Measurements from ENCODE around the gene ABCF3.
A peak's percentile ranks its signal among the peaks of the same experiment; 100 is the strongest.

The ABCF3 gene

DNA sequence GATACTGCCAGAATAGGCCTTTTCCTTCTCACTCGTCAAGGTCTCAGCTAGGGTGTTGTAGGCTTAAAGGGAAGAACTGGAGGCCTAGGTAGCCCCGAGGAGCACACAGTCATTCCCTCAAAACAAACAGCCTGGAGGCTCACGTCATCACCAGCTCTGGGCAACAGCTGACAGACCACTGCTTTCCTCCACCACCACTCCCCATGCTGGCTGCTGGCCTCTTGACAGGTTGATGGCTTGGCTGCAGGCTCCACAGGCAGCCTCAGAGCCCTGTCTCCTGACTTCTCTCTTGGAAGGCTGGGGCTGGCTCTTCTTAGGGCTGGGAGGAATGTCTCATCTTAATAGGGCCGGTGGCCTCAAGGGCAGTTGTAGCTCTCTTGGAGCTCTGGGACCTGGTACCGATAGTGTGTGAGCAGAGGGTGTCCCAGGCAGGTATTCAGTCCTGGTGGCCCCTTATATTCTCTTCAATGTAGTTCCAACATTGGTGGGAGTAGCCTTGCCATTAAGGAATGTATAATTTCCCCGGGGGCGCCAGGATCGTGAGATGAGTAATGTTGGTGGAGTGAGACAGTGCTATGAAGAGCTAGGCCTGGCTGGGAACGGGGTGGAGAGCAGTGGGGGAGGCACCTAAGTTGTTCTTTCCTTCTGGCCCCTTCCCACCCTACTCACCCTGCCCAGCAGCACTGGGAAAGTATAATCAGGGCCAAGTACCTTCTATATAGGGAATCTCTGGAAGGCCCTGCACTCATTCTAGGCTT lies 17.5 kb upstream of the ABCF3 start:
- no peaks in the 10 kb centered on the region for H3K4me1 ChIP-seq (ENCODE audit: control insufficient read depth, low read depth, low read length)
- no peak overlapping the region for H3K4me2 ChIP-seq (ENCODE audit: low read length)
- no peak overlapping the region for H4K5ac ChIP-seq (ENCODE audit: low read length)
- no peak overlapping the region for H3K4me3 ChIP-seq (ENCODE audit: low read length)
- no peak overlapping the region for H3K27ac ChIP-seq (ENCODE audit: low read depth, low read length)
- H4K8ac ChIP-seq (ENCODE audit: low read depth, low read length): no peak overlapping the region
- H3K18ac ChIP-seq (ENCODE audit: low read length): no peak overlapping the region
- H3K27me3 ChIP-seq (ENCODE audit: insufficient read depth, low read length, poor library complexity): no peaks in the 10 kb centered on the region
- H3K79me1 ChIP-seq (ENCODE audit: low read length): peaks cover 6% of the 10 kb centered on the region
- H3K4ac ChIP-seq (ENCODE audit: low read depth, low read length): no peak overlapping the region
- DNase-seq: no peak
- H2BK15ac ChIP-seq (replicated peaks; ENCODE audit: low read depth): no peak overlapping the region
- H3K79me2 ChIP-seq (ENCODE audit: control insufficient read depth, insufficient read depth, low read length): no peaks in the 10 kb centered on the region
- H3K23ac ChIP-seq (ENCODE audit: low read length): no peak overlapping the region
- no peak overlapping the region for H2BK120ac ChIP-seq (ENCODE audit: low read depth, low read length)
- WGBS (ENCODE audit: extremely low coverage, insufficient coverage, low lambda C conversion rate): no CpG with 5 or more reads among the region's 9 CpGs
- H2AK5ac ChIP-seq (ENCODE audit: low read length): no peak overlapping the region
- peaks cover 17% of the 10 kb centered on the region for H3K36me3 ChIP-seq (ENCODE audit: control insufficient read depth, insufficient read depth, low read length)
- no peak overlapping the region for H3K56ac ChIP-seq (ENCODE audit: low read length)
- H3K9ac ChIP-seq (ENCODE audit: low read length): no peak overlapping the region
- no peak overlapping the region for H2BK5ac ChIP-seq (ENCODE audit: low read length)

DNA sequence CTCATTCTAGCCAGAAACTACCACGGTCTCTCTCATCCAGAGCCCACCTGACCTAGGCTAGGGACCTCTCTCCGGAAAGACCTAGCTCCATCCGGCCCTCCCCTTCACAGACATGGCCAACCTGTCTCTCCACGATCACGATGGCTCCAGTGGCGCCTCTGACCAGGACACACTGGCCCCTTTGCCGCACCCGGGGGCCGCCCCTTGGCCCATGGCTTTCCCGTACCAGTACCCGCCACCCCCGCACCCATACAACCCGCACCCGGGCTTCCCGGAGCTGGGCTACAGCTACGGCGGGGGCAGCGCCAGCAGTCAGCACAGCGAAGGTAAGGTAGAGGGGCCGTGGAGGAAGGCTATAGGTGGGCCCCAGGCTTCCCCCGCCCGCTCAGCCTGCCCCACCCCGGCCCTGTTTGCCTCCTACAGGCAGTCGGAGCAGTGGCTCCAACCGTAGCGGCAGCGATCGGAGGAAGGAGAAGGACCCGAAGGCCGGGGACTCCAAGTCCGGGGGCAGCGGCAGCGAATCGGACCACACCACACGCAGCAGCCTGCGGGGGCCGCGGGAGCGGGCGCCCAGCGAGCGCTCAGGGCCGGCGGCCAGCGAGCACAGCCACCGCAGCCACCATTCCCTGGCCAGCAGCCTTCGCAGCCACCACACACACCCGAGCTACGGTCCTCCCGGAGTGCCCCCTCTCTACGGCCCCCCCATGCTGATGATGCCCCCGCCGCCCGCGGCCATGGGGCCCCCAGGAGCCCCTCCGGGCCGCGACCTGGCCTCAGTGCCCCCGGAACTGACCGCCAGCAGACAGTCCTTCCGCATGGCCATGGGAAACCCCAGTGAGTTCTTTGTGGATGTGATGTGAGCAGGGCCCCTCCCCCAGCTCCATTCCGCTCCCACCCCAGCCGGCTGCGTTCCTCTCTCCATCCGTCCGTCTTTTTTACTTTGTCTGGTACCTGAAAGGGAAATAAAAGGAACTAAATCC lies 15.8 kb upstream of the ABCF3 start:
- no peak overlapping the region for H4K5ac ChIP-seq (ENCODE audit: low read length)
- H3K27me3 ChIP-seq (ENCODE audit: insufficient read depth, low read length, poor library complexity): no peaks in the 10 kb centered on the region
- no peak overlapping the region for H2BK15ac ChIP-seq (replicated peaks; ENCODE audit: low read depth)
- H3K4me3 ChIP-seq (ENCODE audit: low read length): no peak overlapping the region
- H3K4ac ChIP-seq (ENCODE audit: low read depth, low read length): no peak overlapping the region
- H3K27ac ChIP-seq (ENCODE audit: low read depth, low read length): no peak overlapping the region
- WGBS (ENCODE audit: extremely low coverage, insufficient coverage, low lambda C conversion rate): no CpG with 5 or more reads among the region's 66 CpGs
- no peak overlapping the region for H3K56ac ChIP-seq (ENCODE audit: low read length)
- H3K79me1 ChIP-seq (ENCODE audit: low read length): no peaks in the 10 kb centered on the region
- H2BK120ac ChIP-seq (ENCODE audit: low read depth, low read length): no peak overlapping the region
- no peak overlapping the region for H3K9ac ChIP-seq (ENCODE audit: low read length)
- no peak overlapping the region for H3K23ac ChIP-seq (ENCODE audit: low read length)
- no peak overlapping the region for H4K8ac ChIP-seq (ENCODE audit: low read depth, low read length)
- peaks cover 12% of the 10 kb centered on the region for H3K36me3 ChIP-seq (ENCODE audit: control insufficient read depth, insufficient read depth, low read length)
- H3K4me2 ChIP-seq (ENCODE audit: low read length): no peak overlapping the region
- H3K18ac ChIP-seq (ENCODE audit: low read length): no peak overlapping the region
- H2AK5ac ChIP-seq (ENCODE audit: low read length): no peak overlapping the region
- H3K79me2 ChIP-seq (ENCODE audit: control insufficient read depth, insufficient read depth, low read length): peaks cover 4% of the 10 kb centered on the region
- no peaks in the 10 kb centered on the region for H3K4me1 ChIP-seq (ENCODE audit: control insufficient read depth, low read depth, low read length)
- H2BK5ac ChIP-seq (ENCODE audit: low read length): no peak overlapping the region
- no peak for DNase-seq

DNA sequence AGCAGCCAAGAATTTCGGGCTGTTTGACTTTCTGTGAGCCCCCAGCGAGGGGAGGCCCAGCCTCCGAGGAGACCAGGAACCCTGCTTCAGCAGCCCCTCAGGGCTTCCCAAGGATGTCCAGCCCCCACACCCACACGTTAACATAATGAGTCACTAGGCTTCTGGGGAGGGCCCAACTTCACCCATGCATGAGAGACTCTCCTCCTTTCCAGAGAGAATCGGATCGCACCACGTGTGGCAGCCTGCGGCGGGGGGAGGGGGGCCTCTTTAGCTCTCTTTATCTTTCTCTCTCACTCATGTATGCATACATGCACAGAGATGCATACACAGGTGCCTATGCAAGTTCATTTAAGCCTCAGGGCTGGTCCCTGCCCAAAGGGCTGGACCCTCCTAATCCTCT lies 14.4 kb upstream of the ABCF3 start:
- Histone ChIP-seq H2AK5ac (ENCODE audit: low read length) (no peak overlapping the region), H3K79me1 (ENCODE audit: low read length) (peaks cover 2% of the 10 kb centered on the region), H3K23ac (ENCODE audit: low read length) (no peak overlapping the region), H3K56ac (ENCODE audit: low read length) (no peak overlapping the region), H3K4ac (ENCODE audit: low read depth, low read length) (no peak overlapping the region), H4K5ac (ENCODE audit: low read length) (no peak overlapping the region), H3K4me1 (ENCODE audit: control insufficient read depth, low read depth, low read length) (no peaks in the 10 kb centered on the region), H3K36me3 (ENCODE audit: control insufficient read depth, insufficient read depth, low read length) (peaks cover 7% of the 10 kb centered on the region), H3K4me2 (ENCODE audit: low read length) (no peak overlapping the region), H4K8ac (ENCODE audit: low read depth, low read length) (no peak overlapping the region), H2BK120ac (ENCODE audit: low read depth, low read length) (no peak overlapping the region), H2BK5ac (ENCODE audit: low read length) (no peak overlapping the region), H3K4me3 (ENCODE audit: low read length) (no peak overlapping the region), H3K27me3 (ENCODE audit: insufficient read depth, low read length, poor library complexity) (no peaks in the 10 kb centered on the region), H3K9ac (ENCODE audit: low read length) (no peak overlapping the region), H2BK15ac (replicated peaks; ENCODE audit: low read depth) (no peak overlapping the region), H3K27ac (ENCODE audit: low read depth, low read length) (peak overlapping the region; percentile 45), H3K79me2 (ENCODE audit: control insufficient read depth, insufficient read depth, low read length) (peaks cover 10% of the 10 kb centered on the region), H3K18ac (ENCODE audit: low read length) (no peak overlapping the region)
- no CpG with 5 or more reads among the region's 9 CpGs for WGBS (ENCODE audit: extremely low coverage, insufficient coverage, low lambda C conversion rate)
- DNase-seq: peak; percentile 77

DNA sequence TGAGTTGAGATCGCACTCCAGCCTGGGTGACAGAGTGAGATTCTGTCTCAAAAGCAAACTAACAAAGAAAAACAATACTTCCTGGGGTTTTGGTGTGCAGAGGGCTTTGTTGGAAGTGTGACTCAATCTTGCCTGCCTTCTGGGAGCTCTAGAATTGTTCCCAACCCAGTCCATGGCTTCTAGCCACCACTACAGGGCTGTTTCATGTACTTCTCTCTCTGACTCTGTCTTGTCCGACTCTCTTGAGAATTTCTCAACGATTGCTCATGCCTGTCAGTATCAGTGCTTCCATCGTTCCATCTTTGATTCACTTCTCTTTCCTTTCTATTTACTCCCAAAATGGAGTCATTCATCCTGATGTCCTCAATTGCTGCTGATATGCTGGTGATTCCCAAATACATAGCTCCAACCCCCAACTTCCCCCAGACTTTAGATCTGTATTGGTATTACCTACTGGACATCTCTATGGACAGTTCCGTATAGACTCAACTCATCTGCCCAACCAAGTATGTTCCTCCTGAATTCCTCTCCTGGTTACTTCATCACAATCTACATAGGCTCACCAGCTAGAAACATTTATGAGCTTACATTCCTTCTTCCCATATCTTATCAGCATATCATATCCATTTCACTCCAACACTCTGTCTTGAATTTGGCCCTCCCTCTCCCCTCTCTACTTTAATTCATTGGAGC lies 13.2 kb upstream of the ABCF3 start:
- Histone ChIP-seq H4K5ac (ENCODE audit: low read length) (no peak overlapping the region), H3K4me3 (ENCODE audit: low read length) (no peak overlapping the region), H3K79me2 (ENCODE audit: control insufficient read depth, insufficient read depth, low read length) (peaks cover 19% of the 10 kb centered on the region), H3K23ac (ENCODE audit: low read length) (no peak overlapping the region), H3K27ac (ENCODE audit: low read depth, low read length) (no peak overlapping the region), H2BK5ac (ENCODE audit: low read length) (no peak overlapping the region), H3K4me2 (ENCODE audit: low read length) (no peak overlapping the region), H3K27me3 (ENCODE audit: insufficient read depth, low read length, poor library complexity) (no peaks in the 10 kb centered on the region), H3K9ac (ENCODE audit: low read length) (no peak overlapping the region), H3K18ac (ENCODE audit: low read length) (no peak overlapping the region), H2BK15ac (replicated peaks; ENCODE audit: low read depth) (no peak overlapping the region), H3K4me1 (ENCODE audit: control insufficient read depth, low read depth, low read length) (peaks cover 7% of the 10 kb centered on the region), H4K8ac (ENCODE audit: low read depth, low read length) (no peak overlapping the region), H3K4ac (ENCODE audit: low read depth, low read length) (no peak overlapping the region), H3K79me1 (ENCODE audit: low read length) (peaks cover 9% of the 10 kb centered on the region), H2BK120ac (ENCODE audit: low read depth, low read length) (no peak overlapping the region), H3K56ac (ENCODE audit: low read length) (no peak overlapping the region), H3K36me3 (ENCODE audit: control insufficient read depth, insufficient read depth, low read length) (peaks cover 5% of the 10 kb centered on the region), H2AK5ac (ENCODE audit: low read length) (no peak overlapping the region)
- DNase-seq: no peak
- WGBS (ENCODE audit: extremely low coverage, insufficient coverage, low lambda C conversion rate): no CpG with 5 or more reads among the region's 5 CpGs

DNA sequence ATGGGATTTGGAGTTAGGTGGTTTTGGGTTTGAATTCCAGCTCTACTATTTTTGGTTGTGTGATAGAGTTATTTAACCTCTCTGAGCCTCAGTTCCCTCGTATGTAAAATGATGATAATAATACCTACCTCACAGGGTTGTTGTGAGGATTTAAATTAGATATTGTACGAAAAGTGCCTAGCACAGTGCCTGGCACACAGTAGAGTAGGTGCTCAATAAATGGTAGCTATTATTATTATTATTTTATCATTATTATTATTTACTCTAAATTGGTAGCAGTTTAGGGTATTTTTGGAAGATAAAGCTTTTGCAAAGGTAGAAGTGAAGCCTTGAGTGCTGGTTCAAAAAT lies 12.7 kb upstream of the ABCF3 start:
- Histone ChIP-seq H3K27ac (ENCODE audit: low read depth, low read length) (no peak overlapping the region), H3K27me3 (ENCODE audit: insufficient read depth, low read length, poor library complexity) (no peaks in the 10 kb centered on the region), H3K23ac (ENCODE audit: low read length) (no peak overlapping the region), H3K4me2 (ENCODE audit: low read length) (no peak overlapping the region), H3K4ac (ENCODE audit: low read depth, low read length) (no peak overlapping the region), H3K18ac (ENCODE audit: low read length) (no peak overlapping the region), H2BK5ac (ENCODE audit: low read length) (no peak overlapping the region), H3K79me1 (ENCODE audit: low read length) (peaks cover 13% of the 10 kb centered on the region), H3K4me1 (ENCODE audit: control insufficient read depth, low read depth, low read length) (peaks cover 9% of the 10 kb centered on the region), H3K9ac (ENCODE audit: low read length) (no peak overlapping the region), H2AK5ac (ENCODE audit: low read length) (no peak overlapping the region), H3K56ac (ENCODE audit: low read length) (no peak overlapping the region), H3K79me2 (ENCODE audit: control insufficient read depth, insufficient read depth, low read length) (peaks cover 24% of the 10 kb centered on the region), H3K4me3 (ENCODE audit: low read length) (no peak overlapping the region), H4K5ac (ENCODE audit: low read length) (no peak overlapping the region), H4K8ac (ENCODE audit: low read depth, low read length) (no peak overlapping the region), H3K36me3 (ENCODE audit: control insufficient read depth, insufficient read depth, low read length) (peaks cover 3% of the 10 kb centered on the region), H2BK15ac (replicated peaks; ENCODE audit: low read depth) (no peak overlapping the region), H2BK120ac (ENCODE audit: low read depth, low read length) (no peak overlapping the region)
- no peak for DNase-seq
- no CpG with 5 or more reads among the region's 2 CpGs for WGBS (ENCODE audit: extremely low coverage, insufficient coverage, low lambda C conversion rate)

Data from mesendoderm (in vitro differentiated cells).